ENCODE results near the gene MIEF2. TPM values are rescaled to one million over a fixed set of nuclear protein-coding genes. Genes with fewer than 3 reads are reported as not detected.

The MIEF2 gene
- polyA plus RNA-seq, 4 donors: 13.7 to 17.9 (median 14.1) TPM

DNA sequence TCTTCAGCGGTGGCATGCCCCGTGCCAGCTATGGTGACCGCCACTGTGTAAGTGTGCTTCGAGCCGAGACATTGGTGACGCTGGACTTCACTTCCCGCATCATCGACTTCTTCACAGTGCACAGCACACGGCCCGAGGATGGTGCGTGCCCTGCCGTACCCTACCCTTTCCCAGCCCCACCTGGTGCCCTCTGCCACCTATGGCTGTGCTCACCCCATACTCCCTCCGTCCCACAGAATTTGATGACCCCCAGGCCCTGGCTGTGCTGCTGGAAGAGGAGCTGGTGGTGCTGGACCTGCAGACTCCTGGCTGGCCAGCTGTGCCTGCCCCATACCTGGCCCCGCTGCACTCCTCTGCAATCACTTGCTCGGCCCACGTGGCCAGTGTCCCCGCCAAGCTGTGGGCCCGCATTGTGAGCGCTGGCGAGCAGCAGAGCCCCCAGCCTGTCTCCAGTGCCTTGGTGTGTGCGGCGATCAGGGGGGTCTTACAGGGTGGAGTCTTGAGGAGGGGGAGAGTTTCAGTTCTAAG lies 25.5 kb upstream of the MIEF2 start:
- no peak for DNase-seq (ENCODE audit: low read depth in 4 of 4, low spot score in 3 of 4)

DNA sequence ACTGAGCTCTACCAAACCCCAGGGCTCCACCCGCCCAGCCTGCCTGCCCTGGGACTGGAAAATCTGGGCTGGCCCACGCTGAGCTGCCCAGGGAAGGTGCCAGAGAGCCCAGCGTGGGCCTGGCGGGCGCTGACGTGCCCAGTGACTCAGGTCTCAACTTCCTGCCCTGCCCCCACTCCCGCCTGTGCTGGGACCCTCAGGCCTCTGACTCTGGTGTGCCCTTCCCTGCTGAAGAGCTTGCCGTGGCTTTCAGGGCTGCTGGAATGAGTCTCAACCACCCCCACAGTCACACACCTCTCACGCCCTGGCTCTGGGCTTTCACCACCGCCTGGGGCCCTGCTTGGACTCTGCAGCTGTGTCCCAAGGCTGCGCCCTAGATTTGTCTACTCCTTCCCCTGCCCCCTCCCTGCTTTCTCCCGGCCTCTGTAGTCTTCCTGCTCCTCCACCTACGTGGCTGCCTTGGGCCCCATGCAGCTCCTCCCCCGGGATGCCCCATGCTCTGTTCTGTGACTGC lies 24.7 kb upstream of the MIEF2 start:
- DNase-seq (ENCODE audit: low read depth in 4 of 4, low spot score in 3 of 4): no peak

- DNase-seq (ENCODE audit: low read depth in 4 of 4, low spot score in 3 of 4): no peak
These were observed 24.0 kb upstream of the MIEF2 start for GRCh38 chr17:18236494-18236893.

DNA sequence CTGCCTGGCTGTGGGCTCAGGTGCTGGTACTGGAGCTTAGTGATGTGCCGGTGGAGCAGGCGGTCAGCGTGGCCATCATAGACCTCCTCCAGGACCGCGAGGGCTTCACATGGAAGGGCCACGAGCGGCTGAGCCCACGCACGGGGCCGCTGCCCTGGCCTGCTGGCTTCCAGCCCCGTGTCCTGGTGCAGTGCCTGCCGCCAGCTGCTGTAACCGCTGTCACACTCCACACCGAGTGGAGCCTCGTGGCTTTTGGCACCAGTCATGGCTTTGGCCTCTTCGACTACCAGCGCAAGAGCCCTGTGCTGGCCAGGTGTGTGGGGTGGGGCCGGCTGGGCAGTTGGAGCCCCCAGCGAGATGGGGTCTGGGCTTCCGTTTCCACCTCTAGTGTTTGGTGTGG lies 23.0 kb upstream of the MIEF2 start:
- DNase-seq (ENCODE audit: low read depth in 4 of 4, low spot score in 3 of 4): no peak

- no peak for DNase-seq (ENCODE audit: low read depth in 4 of 4, low spot score in 3 of 4)
These were observed 22.2 kb upstream of the MIEF2 start for GRCh38 chr17:18238299-18238698.

DNA sequence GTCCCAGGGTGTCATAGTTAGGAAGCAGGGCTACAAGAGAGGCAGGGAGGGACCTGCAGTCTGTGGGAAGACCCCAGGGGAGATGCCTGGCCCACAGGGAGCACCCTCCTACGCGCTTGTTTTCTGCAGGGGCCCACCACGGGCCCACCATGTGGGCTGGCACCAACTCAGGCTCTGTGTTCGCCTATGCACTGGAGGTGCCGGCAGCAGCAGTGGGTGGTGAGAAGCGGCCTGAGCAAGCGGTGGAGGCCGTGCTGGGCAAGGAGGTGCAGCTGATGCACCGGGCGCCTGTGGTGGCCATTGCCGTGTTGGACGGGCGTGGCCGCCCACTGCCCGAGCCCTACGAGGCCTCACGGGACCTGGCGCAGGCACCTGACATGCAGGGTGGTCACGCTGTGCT lies 20.0 kb upstream of the MIEF2 start:
- no peak for DNase-seq (ENCODE audit: low read depth in 4 of 4, low spot score in 3 of 4)

DNA sequence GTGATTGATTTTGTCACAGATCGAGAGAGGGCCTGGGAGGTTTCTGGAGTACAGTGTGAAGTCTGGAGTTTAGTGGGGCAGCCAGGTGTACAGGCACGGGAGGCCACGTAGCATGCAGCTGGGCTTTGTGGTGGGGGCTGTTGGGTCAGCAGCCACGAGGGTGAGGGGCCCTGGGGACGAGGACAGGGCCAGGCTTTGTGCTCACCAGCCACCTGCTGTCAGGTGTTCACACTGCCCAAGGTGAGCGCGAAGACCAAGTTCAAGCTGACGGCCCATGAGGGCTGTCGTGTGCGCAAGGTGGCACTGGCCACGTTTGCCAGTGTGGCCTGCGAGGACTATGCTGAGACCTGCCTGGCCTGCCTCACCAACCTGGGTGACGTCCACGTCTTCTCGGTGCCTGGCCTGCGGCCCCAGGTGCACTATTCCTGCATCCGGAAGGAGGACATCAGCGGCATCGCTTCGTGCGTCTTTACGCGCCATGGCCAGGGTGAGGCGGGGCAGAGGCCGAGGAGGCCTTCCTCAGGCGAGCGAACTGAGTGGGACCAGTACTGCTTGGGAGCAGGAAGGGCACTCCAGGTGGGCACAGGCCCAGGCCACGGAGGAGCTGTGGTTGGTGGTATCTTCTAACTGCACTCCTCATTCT lies 19.1 kb upstream of the MIEF2 start:
- no peak for DNase-seq (ENCODE audit: low read depth in 4 of 4, low spot score in 3 of 4)

GRCh38 chr17:18245038-18245776 lies 15.3 kb upstream of the MIEF2 start:
- DNase-seq (ENCODE audit: low read depth in 4 of 4, low spot score in 3 of 4): no peak

DNA sequence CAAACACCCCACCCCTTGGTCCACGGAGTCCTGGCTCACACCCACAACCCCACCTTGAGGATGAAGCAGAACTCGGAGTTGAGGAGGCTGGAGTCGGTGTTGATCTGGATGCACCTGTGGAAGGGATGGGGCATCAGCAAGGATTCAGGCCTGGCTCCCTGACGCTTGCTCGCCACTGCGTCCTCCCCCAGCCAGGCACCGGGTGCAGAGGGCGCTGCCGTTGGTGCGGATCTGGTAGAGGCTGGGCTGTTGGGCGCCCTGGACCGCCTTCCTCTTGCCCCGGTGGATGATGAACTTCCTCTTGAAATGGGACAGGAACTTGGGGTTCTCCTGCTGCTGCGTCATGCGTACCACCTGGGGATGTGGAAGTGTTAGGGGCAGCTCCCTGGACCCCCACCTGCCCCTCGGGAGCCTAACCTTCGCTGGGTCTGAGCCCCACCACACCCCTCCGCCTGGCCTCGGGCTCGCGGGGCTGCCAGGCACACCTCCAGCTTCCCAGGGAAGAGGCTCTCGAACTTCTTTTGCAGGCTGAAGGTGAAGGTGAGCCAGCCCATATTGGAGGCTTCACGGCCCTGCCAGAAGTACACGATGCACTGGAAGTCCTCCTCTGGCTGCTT lies 14.2 kb upstream of the MIEF2 start:
- DNase-seq (ENCODE audit: low read depth in 4 of 4, low spot score in 3 of 4): no peak

- DNase-seq (ENCODE audit: low read depth in 4 of 4, low spot score in 3 of 4): no peak
These were observed 13.4 kb upstream of the MIEF2 start for GRCh38 chr17:18246880-18247612.

DNA sequence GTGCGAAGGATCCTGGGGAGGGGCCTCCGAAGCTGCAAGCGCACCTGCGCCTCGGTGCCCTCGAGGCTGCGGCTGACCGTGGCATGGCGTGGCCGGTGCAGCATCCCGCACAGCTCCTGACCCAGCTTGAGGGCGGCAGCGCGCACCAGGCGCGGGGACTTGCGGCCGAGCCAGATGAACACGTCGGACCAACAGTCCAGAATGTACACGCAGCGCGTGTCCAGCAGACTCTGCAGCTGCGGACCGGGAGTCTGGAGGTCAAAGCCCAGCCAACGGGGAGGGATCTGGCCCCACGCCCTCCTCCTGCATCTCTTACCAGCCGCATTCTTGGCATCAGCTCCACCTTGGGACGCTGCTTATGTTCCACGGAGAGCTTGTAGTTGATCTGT lies 12.9 kb upstream of the MIEF2 start:
- DNase-seq (ENCODE audit: low read depth in 4 of 4, low spot score in 3 of 4): no peak

DNA sequence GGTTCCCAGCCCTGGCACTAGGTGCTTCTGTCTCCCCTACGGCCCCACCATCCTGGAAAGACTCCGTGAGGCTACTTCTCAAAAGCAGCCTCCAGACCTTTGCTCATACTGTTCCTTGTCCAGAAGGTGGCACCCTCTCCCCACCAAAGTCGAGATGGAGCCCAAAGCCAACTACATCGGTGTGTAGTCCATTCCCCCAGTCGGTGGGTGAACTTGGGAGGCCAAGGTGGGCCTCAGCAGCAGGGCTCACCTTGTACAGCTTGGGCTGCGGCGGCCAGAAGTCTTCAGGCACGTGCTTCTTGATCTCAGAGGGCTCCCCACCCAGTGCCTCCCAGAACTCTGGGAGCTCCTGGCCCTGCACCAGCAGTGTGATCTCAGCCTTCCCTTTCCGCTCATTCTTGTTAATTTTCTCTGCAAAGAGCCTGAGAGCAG lies 12.1 kb upstream of the MIEF2 start:
- no peak for DNase-seq (ENCODE audit: low read depth in 4 of 4, low spot score in 3 of 4)

DNA sequence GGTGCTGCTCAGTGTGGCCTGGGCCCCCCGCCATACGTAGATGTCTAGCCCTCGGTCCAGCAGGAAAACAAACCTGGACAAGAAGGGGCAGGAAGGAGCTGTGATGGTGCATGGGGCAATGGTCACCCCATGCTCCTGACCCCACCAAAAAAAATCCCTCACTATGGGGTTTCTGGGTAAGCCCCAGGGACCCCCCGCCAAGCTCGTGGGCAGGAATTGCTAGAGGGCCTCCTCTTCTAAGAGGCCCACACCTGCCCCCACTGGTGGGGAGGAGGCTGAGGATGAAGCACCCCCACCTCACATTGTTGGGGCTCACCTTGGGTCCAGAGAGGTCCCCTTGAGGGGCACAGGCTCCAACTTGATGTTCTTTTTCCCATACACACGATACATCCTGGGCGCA lies 11.7 kb upstream of the MIEF2 start:
- DNase-seq (ENCODE audit: low read depth in 4 of 4, low spot score in 3 of 4): no peak

DNA sequence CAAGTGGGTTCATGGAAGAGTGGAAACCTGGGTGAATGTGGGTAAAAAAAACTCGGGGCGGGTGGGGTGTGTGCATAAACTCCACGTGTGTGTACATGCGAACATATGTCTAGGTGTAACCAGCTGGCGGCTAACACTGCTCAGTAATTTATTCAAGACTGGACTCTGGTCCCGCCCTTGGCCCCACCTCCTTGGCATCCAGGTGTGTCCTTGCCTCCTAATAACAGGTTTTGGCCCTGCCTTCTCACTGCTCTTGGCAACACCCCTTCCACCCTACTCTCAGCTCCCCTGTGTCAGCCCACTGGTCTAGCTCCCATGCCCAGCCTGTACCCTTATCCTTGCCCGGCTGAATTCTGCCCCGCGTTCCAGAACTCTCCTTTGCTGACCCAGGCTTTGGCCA lies 10.2 kb upstream of the MIEF2 start:
- no peak for DNase-seq (ENCODE audit: low read depth in 4 of 4, low spot score in 3 of 4)

GRCh38 chr17:18250708-18251107 lies 9.8 kb upstream of the MIEF2 start:
- DNase-seq (ENCODE audit: low read depth in 4 of 4, low spot score in 3 of 4): no peak

- DNase-seq (ENCODE audit: low read depth in 4 of 4, low spot score in 3 of 4): no peak
These were observed 9.3 kb upstream of the MIEF2 start for GRCh38 chr17:18251204-18251603.

DNA sequence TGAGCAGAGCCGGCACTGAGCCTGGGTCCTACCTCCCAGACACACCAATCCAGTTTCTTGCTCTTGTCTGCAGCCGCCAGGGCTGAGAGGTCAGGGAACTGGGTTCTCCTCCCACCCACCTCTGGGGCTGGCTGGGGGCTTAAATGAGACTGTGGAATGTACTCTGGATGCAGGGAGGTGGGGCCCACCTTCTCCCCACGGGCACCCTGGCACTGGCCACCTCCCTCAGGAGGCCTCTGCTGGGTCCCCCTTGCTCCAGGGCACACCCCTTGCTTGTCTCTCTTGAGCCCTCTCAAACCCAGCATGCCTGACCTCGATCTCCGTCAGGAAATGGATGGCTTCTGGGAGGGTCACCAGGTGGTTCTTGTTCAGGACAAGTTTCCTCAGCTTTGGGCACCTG lies 8.3 kb upstream of the MIEF2 start:
- no peak for DNase-seq (ENCODE audit: low read depth in 4 of 4, low spot score in 3 of 4)

GRCh38 chr17:18253187-18253884 lies 7.1 kb upstream of the MIEF2 start:
- no peak for DNase-seq (ENCODE audit: low read depth in 4 of 4, low spot score in 3 of 4)

- no peak for DNase-seq (ENCODE audit: low read depth in 4 of 4, low spot score in 3 of 4)
These were observed 6.3 kb upstream of the MIEF2 start for GRCh38 chr17:18253947-18254821.

Measured in left renal pelvis (tissue), 4 donors.